SK-N-SH treated with all-trans-retinoic acid at 6 μM for 48 hours (cell line): ENCODE results near the gene PRKG1.

Experiments
- ATAC-seq: fragments of 200-7000 bp; cut with Tn5 transposase; 3 replicates; pipeline ENCODE4 v1.9.1; 2020; ENCODE audit warnings: mild to moderate bottlenecking, moderate library complexity
- BACH2 ChIP-seq: fragments of 250-450 bp; sonication (Bioruptor Pico); IDR thresholded peaks from 2 replicates; pipeline ENCODE4 v1.9.0; 2021; ENCODE audit warnings: mild to moderate bottlenecking, borderline replicate concordance
- CREB5 ChIP-seq: fragments of 250-450 bp; sonication (Bioruptor Pico); IDR thresholded peaks from 2 replicates; pipeline ENCODE4 v1.5.1; 2020; ENCODE audit warnings: low read depth, mild to moderate bottlenecking, moderate library complexity
- CSDC2 ChIP-seq: fragments of 250-450 bp; sonication (Bioruptor Pico); IDR thresholded peaks from 2 replicates; pipeline ENCODE4 v1.5.0; 2020; ENCODE audit warnings: mild to moderate bottlenecking, moderate library complexity
- CSRNP3 ChIP-seq: fragments of 250-450 bp; sonication (Bioruptor Pico); IDR thresholded peaks from 2 replicates; pipeline ENCODE4 v1.5.1; 2021; ENCODE audit warnings: mild to moderate bottlenecking, moderate library complexity
- ESRRG ChIP-seq: fragments of 250-450 bp; sonication (Bioruptor Pico); IDR thresholded peaks from 2 replicates; pipeline ENCODE4 v1.6.1; 2021; ENCODE audit warnings: mild to moderate bottlenecking
- GLIS3 ChIP-seq: fragments of 250-450 bp; sonication (Bioruptor Pico); IDR thresholded peaks from 2 replicates; pipeline ENCODE4 v1.5.0; 2020; ENCODE audit warnings: mild to moderate bottlenecking, moderate library complexity
- ISL1 ChIP-seq: fragments of 250-450 bp; sonication (Bioruptor Pico); IDR thresholded peaks from 2 replicates; pipeline ENCODE4 v2.1.2; 2022; ENCODE audit warnings: mild to moderate bottlenecking, moderate library complexity
- OSR1 ChIP-seq: fragments of 250-450 bp; sonication (Bioruptor Pico); IDR thresholded peaks from 2 replicates; pipeline ENCODE4 v1.8.0; 2022; ENCODE audit warnings: moderate library complexity, mild to moderate bottlenecking, inconsistent platforms
- PATZ1 ChIP-seq: fragments of 250-450 bp; sonication (Bioruptor Pico); IDR thresholded peaks from 2 replicates; pipeline ENCODE4 v1.8.0; 2020; ENCODE audit warnings: mild to moderate bottlenecking, moderate library complexity, borderline replicate concordance
- POU6F1 ChIP-seq: fragments of 250-450 bp; sonication (Bioruptor Pico); IDR thresholded peaks from 2 replicates; pipeline ENCODE4 v1.8.0; 2021; ENCODE audit warnings: low read depth, mild to moderate bottlenecking, moderate library complexity, borderline replicate concordance
- PPARA ChIP-seq: fragments of 250-450 bp; sonication (Bioruptor Pico); IDR thresholded peaks from 2 replicates; pipeline ENCODE4 v1.5.0; 2020; ENCODE audit warnings: mild to moderate bottlenecking, borderline replicate concordance
- RARB ChIP-seq: fragments of 250-450 bp; sonication (Bioruptor Pico); IDR thresholded peaks from 2 replicates; pipeline ENCODE4 v1.8.0; 2021; ENCODE audit warnings: mild to moderate bottlenecking, moderate library complexity
- SNAI2 ChIP-seq: fragments of 250-450 bp; sonication (Bioruptor Pico); IDR thresholded peaks from 2 replicates; pipeline ENCODE4 v1.5.0; 2020; ENCODE audit warnings: mild to moderate bottlenecking, moderate library complexity
- TCF4 ChIP-seq: fragments of 250-450 bp; sonication (Bioruptor Pico); IDR thresholded peaks from 2 replicates; pipeline ENCODE4 v1.8.0; 2021; ENCODE audit warnings: mild to moderate bottlenecking, moderate library complexity, borderline replicate concordance
- TOX ChIP-seq: fragments of 250-450 bp; sonication (Bioruptor Pico); IDR thresholded peaks from 2 replicates; pipeline ENCODE4 v1.8.0; 2021; ENCODE audit warnings: mild to moderate bottlenecking, moderate library complexity, borderline replicate concordance
- TSHZ2 ChIP-seq: fragments of 250-450 bp; sonication (Bioruptor Pico); IDR thresholded peaks from 2 replicates; pipeline ENCODE4 v1.5.0; 2020; ENCODE audit warnings: mild to moderate bottlenecking, moderate library complexity
- ZC3H10 ChIP-seq: fragments of 250-450 bp; sonication (Bioruptor Pico); IDR thresholded peaks from 2 replicates; pipeline ENCODE4 v1.5.1; 2021; ENCODE audit warnings: mild to moderate bottlenecking, moderate library complexity
- ZFP3 ChIP-seq: fragments of 250-450 bp; sonication (Bioruptor Pico); IDR thresholded peaks from 2 replicates; pipeline ENCODE4 v1.5.0; 2020; ENCODE audit warnings: mild to moderate bottlenecking, moderate library complexity
- ZFP30 ChIP-seq: fragments of 450-650 bp; formaldehyde crosslinking; IDR thresholded peaks from 2 replicates; pipeline ENCODE4 v1.5.0; 2022; ENCODE audit warnings: mild to moderate bottlenecking, moderate library complexity
- ZNF70 ChIP-seq: fragments of 450-650 bp; formaldehyde crosslinking; IDR thresholded peaks from 2 replicates; pipeline ENCODE4 v1.5.0; 2020; ENCODE audit warnings: mild to moderate bottlenecking, moderate library complexity
- ZNF8 ChIP-seq: fragments of 450-650 bp; formaldehyde crosslinking; IDR thresholded peaks from 2 replicates; pipeline ENCODE4 v1.5.0; 2020; ENCODE audit warnings: mild to moderate bottlenecking, moderate library complexity

PRKG1 gene

GRCh38 chr10:51117053-51117660 is 42.9 kb downstream of the PRKG1 start:
- no peak for ATAC-seq
- TF ChIP-seq TSHZ2 (CRISPR knock-in tag) (no peak), ZFP30 (CRISPR knock-in tag) (no peak), ZNF8 (CRISPR knock-in tag) (no peak), TOX (CRISPR knock-in tag) (no peak), PPARA (CRISPR knock-in tag) (no peak), SNAI2 (no peak), ZC3H10 (no peak), RARB (CRISPR knock-in tag) (no peak), OSR1 (CRISPR knock-in tag) (no peak), ZFP3 (CRISPR knock-in tag) (no peak), TCF4 (no peak), BACH2 (CRISPR knock-in tag) (no peak), ISL1 (CRISPR knock-in tag) (no peak), PATZ1 (CRISPR knock-in tag) (no peak), CREB5 (CRISPR knock-in tag) (no peak), ZNF70 (no peak), CSDC2 (CRISPR knock-in tag) (no peak), CSRNP3 (CRISPR knock-in tag) (no peak), ESRRG (no peak)

GRCh38 chr10:51117794-51118193 is 43.5 kb downstream of the PRKG1 start:
- TF ChIP-seq ESRRG (no peak), ZNF8 (CRISPR knock-in tag) (no peak), TCF4 (no peak), CREB5 (CRISPR knock-in tag) (no peak), TSHZ2 (CRISPR knock-in tag) (no peak), PPARA (CRISPR knock-in tag) (no peak), BACH2 (CRISPR knock-in tag) (no peak), PATZ1 (CRISPR knock-in tag) (no peak), POU6F1 (CRISPR knock-in tag) (no peak), GLIS3 (CRISPR knock-in tag) (no peak), ZFP3 (CRISPR knock-in tag) (no peak), RARB (CRISPR knock-in tag) (no peak), ZNF70 (no peak), OSR1 (CRISPR knock-in tag) (no peak)
- no peak for ATAC-seq
